Karpas-422 (cell line): Measurements from ENCODE around the gene SWT1. TPM values are rescaled to one million over a fixed set of nuclear protein-coding genes. Genes with fewer than 3 reads are reported as not detected.
"Not testable (repeated sequence)": the region's sequence is repeated elsewhere in the genome, so short reads cannot be mapped to it uniquely, and the experiment has no call there.

ENCODE experiments used
- DNase-seq: peaks from one replicate; pipeline ENCODE4 v3.0.0-alpha.2; 2015
- H2AFZ ChIP-seq: fragments of 200-600 bp; sonication (generic); 2 replicates; pipeline ENCODE4 v1.6.1; 2014; ENCODE audit warnings: antibody characterized with exemption, low read length, mixed read lengths
- H3K27ac ChIP-seq: fragments of 200-600 bp; sonication (generic); 2 replicates; pipeline ENCODE4 v1.5.1; 2014; ENCODE audit warnings: mild to moderate bottlenecking, low read length, moderate library complexity
- H3K27me3 ChIP-seq: fragments of 200-600 bp; sonication (generic); 2 replicates; pipeline ENCODE4 v1.6.1; 2014; ENCODE audit warnings: low read length, mixed read lengths
- H3K36me3 ChIP-seq: fragments of 200-600 bp; sonication (generic); 2 replicates; pipeline ENCODE4 v1.6.1; 2014; ENCODE audit warnings: low read length, mixed read lengths; ENCODE audit not compliant: insufficient read depth
- H3K4me1 ChIP-seq: fragments of 200-600 bp; sonication (generic); 2 replicates; pipeline ENCODE4 v1.6.1; 2014; ENCODE audit warnings: mild to moderate bottlenecking, low read length, mixed read lengths
- H3K4me2 ChIP-seq: fragments of 200-600 bp; sonication (generic); 2 replicates; pipeline ENCODE4 v1.6.1; 2014; ENCODE audit warnings: low read length, low read depth, mild to moderate bottlenecking; ENCODE audit not compliant: poor library complexity, severe bottlenecking
- H3K4me3 ChIP-seq: fragments of 200-600 bp; sonication (generic); 2 replicates; pipeline ENCODE4 v1.5.1; 2014; ENCODE audit warnings: mild to moderate bottlenecking, antibody characterized with exemption, low read length, mixed read lengths
- H3K79me2 ChIP-seq: fragments of 200-600 bp; sonication (generic); 2 replicates; pipeline ENCODE4 v1.6.1; 2014; ENCODE audit warnings: mild to moderate bottlenecking, low read length, mixed read lengths
- H3K9ac ChIP-seq: fragments of 200-600 bp; sonication (generic); 2 replicates; pipeline ENCODE4 v1.6.0; 2014; ENCODE audit warnings: low read length
- H3K9me2 ChIP-seq: fragments of 200-600 bp; sonication (generic), shearing (Covaris generic); replicated peaks from 2 replicates; pipeline ENCODE4 v1.6.0; 2014; ENCODE audit warnings: mild to moderate bottlenecking, low read length, moderate library complexity; ENCODE audit not compliant: insufficient read depth
- H3K9me3 ChIP-seq: fragments of 300-700, 200-600 bp; sonication (generic); 2 replicates; pipeline ENCODE4 v1.6.1; 2014; ENCODE audit warnings: low read length, mixed read lengths
- H4K20me1 ChIP-seq: fragments of 200-600 bp; sonication (generic); 2 replicates; pipeline ENCODE4 v1.6.1; 2014; ENCODE audit warnings: mild to moderate bottlenecking, antibody characterized with exemption, low read length, low read depth; ENCODE audit not compliant: insufficient read depth
- total RNA-seq: library from RNA; depleted of rRNA; stranded (reverse); fragments of >200 nt; shearing (Covaris generic); gene quantifications from 2 replicates; pipeline ENCODE4 v1.2.3, GENCODE V29; 2014; ENCODE audit warnings: low replicate concordance

The SWT1 gene
- total RNA-seq, 1 experiment from 2014 or later = 1.8 TPM

- Histone ChIP-seq H3K4me2 (peak overlapping the region; percentile 95), H3K27me3 (no peaks in the 10 kb centered on the region), H3K4me1 (peaks cover 35% of the 10 kb centered on the region), H3K27ac (no peak overlapping the region), H2AFZ (peak overlapping the region; percentile 93), H4K20me1 (no peaks in the 10 kb centered on the region), H3K9me3 (no peaks in the 10 kb centered on the region), H3K36me3 (no peaks in the 10 kb centered on the region), H3K79me2 (peaks cover 24% of the 10 kb centered on the region), H3K9ac (peak overlapping the region; percentile 69), H3K4me3 (peak overlapping the region; percentile 82), H3K9me2 (no peaks in the 10 kb centered on the region)
- DNase-seq = peak; percentile 49
Observed at GRCh38 chr1:185157599-185158412, 839 bp downstream of the SWT1 start.

GRCh38 chr1:185158800-185159199 lies 1.8 kb downstream of the SWT1 start:
- no peaks in the 10 kb centered on the region for H4K20me1 ChIP-seq
- H2AFZ ChIP-seq = no peak overlapping the region
- H3K4me1 ChIP-seq = peaks cover 26% of the 10 kb centered on the region
- DNase-seq = no peak
- H3K9me3 ChIP-seq = no peaks in the 10 kb centered on the region
- H3K9me2 ChIP-seq = no peaks in the 10 kb centered on the region
- H3K27me3 ChIP-seq = no peaks in the 10 kb centered on the region
- H3K79me2 ChIP-seq = peaks cover 24% of the 10 kb centered on the region
- H3K4me2 ChIP-seq = no peak overlapping the region
- no peak overlapping the region for H3K9ac ChIP-seq
- no peak overlapping the region for H3K27ac ChIP-seq
- H3K36me3 ChIP-seq = no peaks in the 10 kb centered on the region
- no peak overlapping the region for H3K4me3 ChIP-seq

- Histone ChIP-seq H3K27ac (no peak overlapping the region), H3K4me2 (no peak overlapping the region), H3K79me2 (peaks cover 17% of the 10 kb centered on the region), H2AFZ (no peak overlapping the region), H3K9ac (no peak overlapping the region), H3K9me2 (no peaks in the 10 kb centered on the region), H3K36me3 (no peaks in the 10 kb centered on the region), H3K27me3 (no peaks in the 10 kb centered on the region), H3K9me3 (no peaks in the 10 kb centered on the region), H4K20me1 (no peaks in the 10 kb centered on the region), H3K4me3 (no peak overlapping the region), H3K4me1 (peaks cover 17% of the 10 kb centered on the region)
- no peak for DNase-seq
Observed at GRCh38 chr1:185159966-185160365, 3.0 kb downstream of the SWT1 start.

GRCh38 chr1:185162491-185162890 lies 5.5 kb downstream of the SWT1 start:
- Histone ChIP-seq H3K9ac (no peak overlapping the region), H3K36me3 (no peaks in the 10 kb centered on the region), H3K4me1 (peaks cover 8% of the 10 kb centered on the region), H3K79me2 (no peaks in the 10 kb centered on the region), H2AFZ (no peak overlapping the region), H3K27me3 (no peaks in the 10 kb centered on the region), H3K27ac (no peak overlapping the region), H3K4me3 (no peak overlapping the region), H4K20me1 (no peaks in the 10 kb centered on the region), H3K4me2 (no peak overlapping the region), H3K9me2 (no peaks in the 10 kb centered on the region), H3K9me3 (no peaks in the 10 kb centered on the region)
- no peak for DNase-seq

GRCh38 chr1:185166106-185166505 lies 9.1 kb downstream of the SWT1 start:
- Histone ChIP-seq H2AFZ (no peak overlapping the region), H3K27me3 (no peaks in the 10 kb centered on the region), H3K4me2 (no peak overlapping the region), H3K27ac (no peak overlapping the region), H3K4me3 (no peak overlapping the region), H3K9me3 (no peaks in the 10 kb centered on the region), H3K4me1 (peaks cover 2% of the 10 kb centered on the region), H3K9me2 (no peaks in the 10 kb centered on the region), H3K9ac (no peak overlapping the region), H4K20me1 (no peaks in the 10 kb centered on the region), H3K36me3 (no peaks in the 10 kb centered on the region), H3K79me2 (no peaks in the 10 kb centered on the region)
- DNase-seq = no peak

GRCh38 chr1:185170291-185170848 lies 13.4 kb downstream of the SWT1 start:
- H3K4me1 ChIP-seq = peaks cover 2% of the 10 kb centered on the region
- no peaks in the 10 kb centered on the region for H3K36me3 ChIP-seq
- no peaks in the 10 kb centered on the region for H3K27me3 ChIP-seq
- H3K9me2 ChIP-seq = no peaks in the 10 kb centered on the region
- H3K4me2 ChIP-seq = peak overlapping the region; percentile 57
- no peaks in the 10 kb centered on the region for H4K20me1 ChIP-seq
- no peaks in the 10 kb centered on the region for H3K9me3 ChIP-seq
- DNase-seq = peak; percentile 87
- H3K9ac ChIP-seq = no peak overlapping the region
- H3K79me2 ChIP-seq = no peaks in the 10 kb centered on the region
- peak overlapping the region; percentile 67; the same call in 1 of the 2 replicates for H2AFZ ChIP-seq
- no peak overlapping the region for H3K4me3 ChIP-seq
- no peak overlapping the region for H3K27ac ChIP-seq

GRCh38 chr1:185193756-185194155 lies 36.8 kb downstream of the SWT1 start:
- H3K4me3 ChIP-seq = no peak overlapping the region
- H3K27ac ChIP-seq = no peak overlapping the region
- H3K4me1 ChIP-seq = no peaks in the 10 kb centered on the region
- no peak overlapping the region for H2AFZ ChIP-seq
- H3K9ac ChIP-seq = no peak overlapping the region
- no peaks in the 10 kb centered on the region for H3K9me2 ChIP-seq
- H3K9me3 ChIP-seq = no peaks in the 10 kb centered on the region
- no peaks in the 10 kb centered on the region for H3K79me2 ChIP-seq
- H4K20me1 ChIP-seq = no peaks in the 10 kb centered on the region
- H3K36me3 ChIP-seq = no peaks in the 10 kb centered on the region
- no peaks in the 10 kb centered on the region for H3K27me3 ChIP-seq
- no peak overlapping the region for H3K4me2 ChIP-seq
- no peak for DNase-seq

- not testable (repeated sequence) for H3K4me3 ChIP-seq, H3K9me3 ChIP-seq, H3K9me2 ChIP-seq, H3K4me2 ChIP-seq, H3K9ac ChIP-seq, H4K20me1 ChIP-seq, H3K36me3 ChIP-seq, H3K27me3 ChIP-seq, DNase-seq, H3K4me1 ChIP-seq, H2AFZ ChIP-seq, H3K79me2 ChIP-seq, H3K27ac ChIP-seq
Observed at GRCh38 chr1:185198712-185199111, 41.7 kb downstream of the SWT1 start.
